HG03439 (cell line): ENCODE results near the gene MLXIP.
A peak's percentile ranks its signal among the peaks of the same experiment; 100 is the strongest.

Experiments
- ATAC-seq: cut with Tn5 transposase; IDR thresholded peaks from one replicate; pipeline ENCODE4 v1.9.1; 2021; ENCODE audit warnings: mild to moderate bottlenecking, moderate library complexity; ENCODE audit not compliant: unreplicated experiment

MLXIP gene

GRCh38 chr12:122076743-122077495 is 1.6 kb upstream of the MLXIP start:
- no peak for ATAC-seq

DNA sequence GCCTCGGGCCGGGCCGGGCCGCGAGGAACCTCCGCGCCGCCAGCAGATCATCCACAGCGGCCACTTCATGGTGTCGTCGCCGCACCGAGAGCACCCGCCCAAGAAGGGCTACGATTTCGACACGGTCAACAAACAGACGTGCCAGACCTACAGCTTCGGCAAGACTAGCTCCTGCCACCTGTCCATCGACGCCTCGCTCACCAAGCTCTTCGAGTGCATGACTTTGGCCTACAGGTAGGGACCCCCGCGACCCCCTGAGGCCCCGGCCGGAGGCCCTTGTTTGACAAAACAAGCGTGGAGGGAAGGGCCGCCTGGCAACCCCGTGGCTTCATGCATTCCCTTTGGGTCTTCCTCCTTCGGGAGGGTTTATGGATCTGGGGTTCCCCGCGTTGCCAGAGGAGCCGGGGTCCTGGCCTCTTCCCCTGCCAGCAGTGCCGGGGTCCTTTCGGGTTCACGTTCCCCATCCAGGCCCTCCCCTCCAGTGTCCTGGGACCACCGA is 526 bp downstream of the MLXIP start:
- peak; percentile 18 for ATAC-seq

DNA sequence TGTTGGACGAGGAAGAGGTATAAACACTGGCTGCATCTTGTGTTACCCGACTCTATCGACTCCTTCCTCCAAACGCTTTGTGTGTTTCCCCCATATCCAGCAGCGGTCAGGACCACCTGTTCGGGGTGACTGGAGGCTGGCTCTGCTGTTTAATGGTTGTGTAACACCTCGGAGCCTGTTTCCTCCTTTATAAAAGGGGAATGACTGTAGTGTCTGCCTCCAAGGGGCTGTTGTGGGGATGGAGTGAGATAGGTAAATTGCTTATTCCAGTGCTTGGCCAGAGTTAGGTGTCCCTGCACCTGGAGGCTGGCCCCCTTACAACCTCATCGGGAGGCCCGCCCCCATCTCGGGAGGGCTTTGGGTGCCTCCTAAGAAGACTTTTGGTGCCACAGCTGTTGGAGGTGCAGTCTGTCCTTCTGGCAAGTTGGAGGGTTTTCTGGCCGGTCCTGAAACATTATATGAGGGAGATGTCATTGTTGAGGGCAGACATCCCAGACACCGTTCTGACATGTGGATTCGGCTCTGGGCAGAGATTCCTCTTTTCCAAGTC is 1.1 kb downstream of the MLXIP start:
- no peak for ATAC-seq

DNA sequence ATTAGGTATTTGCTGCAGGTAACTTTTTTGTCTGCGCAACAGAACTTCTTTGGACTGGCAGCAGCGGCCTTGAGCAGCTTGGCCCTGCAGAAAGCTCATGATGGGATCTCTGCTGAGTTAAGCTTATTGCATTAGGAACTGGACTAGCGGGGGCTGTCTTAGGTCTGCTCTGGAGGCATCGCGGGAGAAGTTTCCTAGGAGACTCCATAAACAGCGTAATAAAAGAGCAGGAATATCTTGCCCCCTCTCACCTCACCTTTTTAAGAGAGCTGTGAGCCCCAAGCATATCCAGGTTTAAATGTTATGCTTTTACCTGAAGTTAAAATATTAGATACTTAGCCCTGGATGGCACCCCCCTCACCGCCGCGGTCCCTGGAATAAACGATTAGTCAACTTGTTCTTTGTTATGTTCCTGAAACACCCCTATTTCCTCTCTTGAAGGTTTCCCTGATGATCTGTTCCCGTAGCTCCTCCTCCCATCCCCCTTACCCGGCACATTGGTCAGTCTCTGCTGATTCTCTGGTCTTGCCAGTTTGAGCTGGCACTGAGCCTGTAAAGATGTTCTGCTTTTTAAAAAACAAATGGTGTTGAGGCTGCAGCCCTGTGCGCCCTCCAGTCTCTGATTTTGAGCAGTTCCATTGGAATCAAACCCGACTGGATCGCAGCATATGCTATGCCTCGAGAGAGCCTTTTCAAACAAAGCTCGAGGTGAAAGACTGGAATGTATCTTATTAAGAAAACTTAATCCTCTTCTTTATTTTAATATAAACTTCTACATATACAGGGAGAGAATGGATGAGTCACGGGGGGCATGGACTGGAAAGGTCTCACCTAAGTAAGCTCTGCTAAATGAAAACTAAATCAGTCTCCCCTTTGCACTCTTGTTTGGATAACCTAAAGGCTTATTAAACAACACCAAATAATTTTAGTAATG is 1.9 kb downstream of the MLXIP start:
- no peak for ATAC-seq

DNA sequence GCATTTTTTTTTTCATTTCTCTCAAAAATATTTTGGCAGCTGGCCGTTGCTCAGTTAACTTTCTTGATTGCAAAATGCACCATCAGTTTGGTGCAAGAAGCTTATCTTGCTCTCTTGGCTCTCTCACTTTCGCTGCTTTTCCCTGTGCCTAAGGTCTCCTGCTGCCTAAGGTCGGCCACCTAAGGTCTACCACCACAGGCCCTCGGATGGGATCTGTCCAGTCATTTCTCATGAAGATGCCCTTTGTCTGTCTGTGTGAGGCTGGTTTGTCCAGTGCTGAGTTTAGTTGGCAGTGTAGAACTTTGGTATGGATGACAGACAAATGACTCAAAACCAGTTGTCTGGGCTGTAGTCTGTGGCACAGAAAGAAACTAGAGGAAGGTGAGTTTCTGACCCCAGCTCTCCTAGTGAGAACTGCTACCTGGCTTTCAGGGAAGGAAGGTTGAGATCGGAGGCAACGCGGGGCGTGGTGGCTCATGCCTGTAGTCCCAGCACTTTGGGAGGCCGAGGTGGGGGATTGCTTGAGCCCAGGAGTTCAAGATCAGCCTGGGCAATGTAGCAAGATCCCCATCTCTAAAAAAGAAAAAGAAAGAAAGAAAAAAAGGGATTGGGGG is 2.6 kb downstream of the MLXIP start:
- no peak for ATAC-seq

DNA sequence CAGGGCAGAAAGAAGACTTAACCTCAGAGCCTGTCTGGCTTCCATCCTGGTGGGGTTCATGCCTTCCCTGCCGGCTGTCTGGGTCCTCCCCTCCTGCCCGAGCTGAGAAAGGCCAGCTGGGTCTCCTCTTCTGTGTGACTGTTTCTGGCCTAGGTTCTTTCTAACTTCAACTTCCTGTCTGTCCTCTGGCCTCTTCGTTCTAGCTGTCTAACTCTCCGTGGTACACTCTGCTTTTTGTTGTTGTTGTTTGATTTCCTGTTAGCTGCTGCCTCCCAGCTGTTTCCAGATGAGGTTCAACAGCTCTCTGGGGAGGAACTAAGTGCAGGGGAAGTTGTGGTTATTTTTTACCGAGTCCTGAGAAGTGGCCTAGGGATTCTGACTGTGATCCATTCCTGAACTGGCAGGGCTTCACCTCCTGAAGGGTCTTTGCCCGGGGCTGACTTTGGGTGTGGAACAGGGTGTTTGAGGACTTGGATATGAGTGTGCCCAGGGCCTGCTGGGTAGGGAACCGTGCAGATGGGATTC is 3.2 kb downstream of the MLXIP start:
- ATAC-seq: no peak

DNA sequence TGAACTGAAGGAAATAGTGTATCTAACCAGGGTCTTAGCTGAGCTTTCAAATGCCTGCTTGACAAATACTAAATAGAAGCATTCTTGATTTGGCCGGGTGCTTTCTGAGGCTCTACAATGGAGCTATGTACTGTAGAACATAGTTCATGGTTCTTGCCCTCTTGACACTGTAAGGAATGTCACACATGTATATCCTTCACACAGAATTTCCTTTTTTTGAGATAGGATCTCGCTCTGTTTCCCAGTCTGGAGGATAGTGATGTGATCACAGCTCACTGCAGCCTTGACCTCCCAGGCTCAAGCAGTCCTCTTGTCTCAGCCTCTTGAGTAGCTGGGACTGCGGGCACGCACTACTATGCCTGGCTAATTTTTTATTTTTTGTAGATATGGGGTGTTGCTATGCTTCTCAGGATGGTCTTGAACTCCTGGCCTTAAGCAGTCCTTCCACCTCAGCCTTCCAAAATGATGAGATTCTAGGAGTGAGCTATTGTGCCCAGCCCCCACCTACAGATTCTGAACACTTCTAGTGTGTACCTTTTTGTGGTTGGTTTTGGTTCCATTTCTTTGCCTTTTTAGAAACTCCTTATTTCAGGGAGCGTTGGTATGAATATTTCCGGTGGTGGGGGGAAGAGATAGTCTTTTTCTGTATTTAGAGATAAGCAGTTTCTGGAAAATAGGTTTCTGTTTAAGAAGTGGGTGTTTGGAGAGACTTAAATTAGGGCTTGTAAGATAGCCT is 4.2 kb downstream of the MLXIP start:
- ATAC-seq: no peak

DNA sequence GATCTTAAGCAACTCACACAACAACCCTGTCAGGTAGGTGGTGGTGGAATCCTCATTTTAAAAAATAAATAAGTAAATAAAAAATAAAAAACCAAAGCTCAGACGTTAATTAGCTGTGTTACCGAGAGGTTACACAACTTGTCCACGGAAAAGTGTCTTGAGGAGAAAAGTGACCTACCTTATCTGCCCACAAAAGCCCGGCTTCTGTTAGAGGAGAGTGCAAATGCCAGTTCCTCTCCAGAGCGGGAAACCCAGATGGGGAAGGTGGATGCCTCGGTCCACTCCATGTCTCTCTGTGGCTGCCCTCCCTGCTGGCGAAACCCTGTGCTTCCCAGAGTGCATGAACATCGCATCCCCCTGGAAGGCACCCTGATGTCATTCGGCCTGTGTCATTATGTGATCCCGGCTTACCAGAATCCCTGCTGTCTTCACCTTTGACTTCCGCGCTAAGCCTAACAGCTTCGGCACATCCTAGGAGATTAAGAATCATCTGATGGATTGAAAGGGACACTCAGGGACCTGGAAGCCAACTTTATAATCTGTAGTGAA is 6.4 kb downstream of the MLXIP start:
- ATAC-seq: no peak

GRCh38 chr12:122085591-122085990 is 7.0 kb downstream of the MLXIP start:
- ATAC-seq: no peak

- ATAC-seq: no peak
Measured at GRCh38 chr12:122086116-122086515, 7.6 kb downstream of the MLXIP start.

DNA sequence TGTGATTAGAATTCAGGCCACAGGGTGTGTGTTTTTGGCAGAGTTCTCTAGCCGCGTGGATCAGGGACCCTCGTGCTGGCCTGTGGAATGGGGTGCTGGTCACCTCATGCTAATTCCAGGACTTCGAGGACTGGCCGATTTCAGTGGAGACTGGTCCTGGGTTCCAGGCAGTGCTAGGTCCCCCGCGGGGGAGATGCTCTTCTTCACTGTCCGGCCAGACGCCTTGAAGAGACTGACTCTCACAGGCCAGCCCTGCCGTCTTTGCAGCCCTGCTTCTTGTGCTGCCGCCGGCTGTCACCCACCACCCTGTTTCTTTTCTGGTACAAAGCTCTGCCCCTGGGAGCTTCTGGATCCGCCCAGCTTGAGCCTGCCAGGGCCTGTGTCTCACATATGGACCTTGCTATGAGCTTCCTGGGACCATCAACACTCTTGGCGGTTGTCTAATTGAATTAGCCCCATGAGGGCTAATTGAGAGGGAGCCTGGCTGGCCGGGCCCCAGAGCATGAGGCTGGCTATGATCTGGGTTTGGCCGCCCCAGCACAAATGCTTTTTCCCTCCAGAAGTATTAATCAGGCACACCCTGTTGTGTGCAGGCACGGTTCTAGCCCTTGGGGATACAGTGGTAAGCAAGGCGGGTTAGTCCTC is 8.2 kb downstream of the MLXIP start:
- no peak for ATAC-seq

- ATAC-seq: no peak
Measured at GRCh38 chr12:122087431-122088178, 9.0 kb downstream of the MLXIP start.

DNA sequence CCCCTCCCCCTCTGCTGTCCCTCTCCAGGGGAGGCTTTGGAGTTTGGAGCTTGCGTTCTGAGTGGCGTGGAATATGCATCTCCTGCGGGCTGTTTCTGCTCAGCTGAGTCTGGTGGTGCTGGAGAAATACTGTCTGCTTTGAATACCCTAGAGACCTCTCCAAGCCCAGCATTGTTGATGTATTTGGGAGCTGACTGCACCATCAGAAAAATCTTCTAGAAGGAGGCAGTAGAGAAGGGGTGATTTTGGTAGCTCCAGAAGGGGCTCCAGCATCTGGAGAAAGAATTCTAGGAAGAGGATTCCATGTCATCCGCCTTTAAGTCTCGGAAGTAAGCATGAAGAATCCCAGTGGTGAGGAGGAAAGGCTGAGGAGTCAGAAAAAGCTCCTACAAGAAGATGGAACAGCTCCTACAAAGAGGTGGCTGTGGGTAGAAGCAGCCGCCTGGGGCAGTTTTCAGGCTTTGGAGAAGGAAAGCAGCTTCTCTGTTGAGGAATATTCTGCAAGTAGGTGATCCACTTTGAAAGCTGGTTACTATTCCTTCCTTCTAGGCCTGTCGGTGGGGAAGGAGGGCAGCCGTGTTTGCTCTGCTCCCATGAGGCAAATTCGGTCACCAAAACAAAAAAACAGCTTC is 9.7 kb downstream of the MLXIP start:
- no peak for ATAC-seq

GRCh38 chr12:122089077-122089476 is 10.5 kb downstream of the MLXIP start:
- no peak for ATAC-seq

GRCh38 chr12:122090759-122091515 is 12.4 kb downstream of the MLXIP start:
- no peak for ATAC-seq

DNA sequence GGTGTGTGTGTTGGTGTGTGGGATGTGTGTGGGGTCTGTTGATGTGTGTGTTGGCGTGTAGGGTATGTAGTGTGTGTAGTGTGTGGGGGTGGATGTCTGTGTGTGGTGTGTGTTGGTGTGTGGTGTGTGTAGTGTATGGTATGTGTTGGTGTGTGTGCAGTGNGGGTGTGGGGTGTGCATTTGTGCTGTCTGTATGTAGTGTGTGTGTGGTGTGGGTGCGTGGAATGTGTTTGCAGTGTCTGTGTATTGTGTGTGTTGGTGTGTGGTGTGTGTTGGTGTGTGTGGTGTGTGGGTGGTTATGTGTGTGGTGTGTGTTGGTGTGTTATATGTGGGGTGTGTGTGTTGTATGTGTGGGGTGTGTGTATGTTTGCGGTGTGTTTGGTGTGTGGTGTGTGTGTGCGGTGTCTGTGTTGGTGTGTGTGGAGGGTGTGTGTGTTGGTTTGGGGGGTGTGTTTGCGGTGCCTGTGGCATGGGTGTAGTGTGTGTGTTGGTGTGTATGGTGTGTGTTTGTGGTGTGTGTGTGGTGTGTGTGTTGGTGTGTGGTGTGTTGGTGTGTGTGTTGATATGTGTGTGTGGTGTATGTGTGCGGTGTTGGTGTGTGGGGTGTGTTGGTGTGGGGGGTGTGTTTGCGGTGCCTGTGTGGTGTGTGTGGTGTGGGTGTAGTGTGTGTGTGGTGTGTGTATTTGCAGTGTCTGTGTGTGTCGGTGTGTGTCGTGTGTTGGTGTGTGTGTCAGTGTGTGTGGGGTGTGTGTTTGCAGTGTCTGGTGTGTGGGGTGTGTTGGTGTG is 14.7 kb downstream of the MLXIP start:
- ATAC-seq: no peak
